ENCODE measurements around the gene GNG11. TPM values are rescaled to one million over a fixed set of nuclear protein-coding genes. Genes with fewer than 3 reads are reported as not detected.

GNG11 gene
- total RNA-seq = under 0.01 TPM in 1 of 2 replicates, not detected in the other

DNA sequence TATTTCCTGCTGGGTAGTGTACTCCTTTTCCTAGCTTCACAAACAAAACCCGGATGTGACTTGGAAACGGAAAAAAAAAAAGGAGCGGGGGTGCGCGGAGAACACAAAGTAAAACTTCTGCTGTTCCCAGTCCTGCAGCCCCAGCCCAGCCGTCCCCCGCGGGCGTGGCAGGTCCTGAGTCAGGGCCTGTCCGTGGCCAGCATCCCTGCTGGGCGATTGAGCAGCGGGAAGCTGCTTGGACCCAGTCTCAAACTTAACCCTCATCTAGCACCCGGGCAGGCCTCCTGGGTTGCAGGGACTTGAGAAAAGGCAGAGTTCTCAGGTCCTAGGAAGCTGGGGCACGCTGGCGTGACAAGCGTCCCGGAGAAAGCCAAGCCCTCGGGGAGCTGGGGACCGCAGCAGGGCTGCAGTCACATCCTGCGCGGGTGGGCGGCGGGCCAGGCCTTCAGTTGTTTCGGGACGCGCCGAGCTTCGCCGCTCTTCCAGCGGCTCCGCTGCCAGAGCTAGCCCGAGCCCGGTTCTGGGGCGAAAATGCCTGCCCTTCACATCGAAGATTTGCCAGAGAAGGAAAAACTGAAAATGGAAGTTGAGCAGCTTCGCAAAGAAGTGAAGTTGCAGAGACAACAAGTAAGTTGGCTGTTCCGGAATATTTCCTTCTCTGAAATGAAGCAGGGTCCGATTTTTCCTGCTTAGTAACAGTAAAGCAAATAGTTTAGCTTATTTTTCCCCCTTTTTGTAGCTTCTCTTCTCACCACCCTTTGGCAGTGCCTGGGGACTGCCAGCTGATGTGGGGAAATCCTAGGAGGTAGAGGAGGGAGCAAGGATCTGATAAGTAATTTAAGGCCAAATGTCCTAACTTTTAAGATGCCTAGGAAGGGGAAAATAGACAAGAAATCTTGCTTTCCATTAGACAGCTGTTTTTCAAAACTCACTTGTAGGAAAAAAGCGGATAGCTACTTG lies at the start of gene GNG11:
GNG11 (plus strand) TSS at position 129 of the 960 bp plus-strand sequence; CDS start at position 532, 403 bp downstream.

DNA sequence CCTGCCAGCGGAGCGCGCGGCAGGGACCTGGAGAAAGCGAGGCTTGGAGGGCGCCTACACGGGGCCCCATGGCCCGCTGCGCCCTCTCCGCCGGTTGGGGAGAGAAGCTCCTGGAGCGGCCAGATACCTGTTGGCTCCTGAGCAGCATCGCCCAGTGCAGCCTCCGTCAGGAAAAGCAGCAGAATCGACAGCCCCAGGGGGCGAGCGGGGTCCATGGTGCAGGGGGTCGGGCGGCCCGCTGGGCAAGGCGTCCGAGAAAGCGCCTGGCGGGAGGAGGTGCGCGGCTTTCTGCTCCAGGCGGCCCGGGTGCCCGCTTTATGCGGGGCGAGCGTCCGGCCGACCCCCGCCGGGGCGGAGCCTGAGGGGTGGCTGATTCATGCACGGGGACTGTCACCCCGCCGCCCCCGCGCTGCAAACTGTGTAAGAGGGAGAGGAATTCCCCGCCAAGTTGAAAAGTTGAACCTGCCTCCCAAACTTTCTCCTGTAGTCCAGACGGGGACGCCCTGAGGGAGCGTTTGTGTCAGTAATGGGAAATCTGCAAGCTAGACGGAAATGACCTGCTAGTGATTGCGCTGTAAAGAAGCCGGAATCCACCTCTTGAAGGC lies 31.0 kb upstream of the GNG11 start, which contains the start of gene TFPI2:
TFPI2 (minus strand) TSS at position 290 of the 605 bp plus-strand sequence; CDS start at position 215, 75 bp downstream.

DNA sequence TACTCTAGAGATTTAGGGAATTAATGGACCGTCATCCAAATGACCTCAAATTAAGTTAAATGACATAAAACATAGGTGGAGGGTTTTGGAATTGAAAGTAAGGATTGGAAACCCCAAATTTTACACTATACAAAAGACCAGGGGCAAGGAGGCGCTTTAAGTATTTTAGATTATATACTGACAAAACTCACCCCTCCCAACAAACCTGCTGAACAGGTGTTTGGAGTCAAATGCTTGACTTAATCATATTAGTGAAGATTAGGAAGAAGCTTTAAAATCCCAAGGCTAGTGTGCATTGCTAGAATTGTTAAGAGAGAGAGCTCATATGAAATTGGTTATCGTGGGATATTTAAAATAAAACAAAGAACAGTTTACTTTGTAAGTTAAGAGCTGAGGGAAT lies 15.3 kb upstream of the GNG11 start, which contains the start of gene GNGT1:
GNGT1 (plus strand) TSS at position 301 of the 400 bp plus-strand sequence. CDS start 180 bp downstream, outside the sequence.

Small RNA genes lying within 50 kb of the gene (small RNA-seq; reads per million reads assigned to genes)
- not detected for gene AC002076.2

Other genes starting within 250 kb of the GNG11 start
- gene TFPI2, start 31.0 kb upstream of the GNG11 start, total RNA-seq = 0.79 and 1.1 TPM in 2 replicates
- not detected in 2 replicates for gene GNGT1, start 15.2 kb upstream of the GNG11 start, total RNA-seq
- 27.9 and 30.2 TPM in 2 replicates for gene BET1, start 82.6 kb downstream of the GNG11 start, total RNA-seq

Data from placental epithelial cell (primary cell).